Neural crest cell (in vitro differentiated cells): Measurements from ENCODE around the gene GPR142. TPM values are rescaled to one million over a fixed set of nuclear protein-coding genes. Genes with fewer than 3 reads are reported as not detected.
A peak's percentile ranks its signal among the peaks of the same experiment; 100 is the strongest.

Experiments
- DNase-seq: peaks from one replicate; pipeline ENCODE4 v3.0.0; 2021; ENCODE audit warnings: low read depth, mixed read lengths, low spot score
- H3K27ac Mint-ChIP-seq: one replicate; pipeline ENCODE4 v1.8.0; 2021; ENCODE audit warnings: mild to moderate bottlenecking, mixed read lengths; ENCODE audit not compliant: unreplicated experiment
- H3K27me3 Mint-ChIP-seq: 2 replicates; pipeline ENCODE4 v1.8.0; 2021; ENCODE audit warnings: low read depth, mild to moderate bottlenecking, mixed read lengths
- H3K36me3 Mint-ChIP-seq: 2 replicates; pipeline ENCODE4 v1.8.0; 2021; ENCODE audit warnings: low read depth, mild to moderate bottlenecking, mixed read lengths
- H3K4me1 Mint-ChIP-seq: 2 replicates; pipeline ENCODE4 v1.8.0; 2021; ENCODE audit warnings: mixed read lengths
- H3K4me3 Mint-ChIP-seq: one replicate; pipeline ENCODE4 v1.8.0; 2021; ENCODE audit warnings: mild to moderate bottlenecking, mixed read lengths
- H3K9me3 Mint-ChIP-seq: 2 replicates; pipeline ENCODE4 v1.8.0; 2021; ENCODE audit warnings: mixed read lengths
- CTCF ChIP-seq: fragments of 200-600 bp; sonication (generic); conservative IDR thresholded peaks from 2 replicates; pipeline ENCODE4 v1.5.0; 2021; ENCODE audit warnings: antibody characterized with exemption, mild to moderate bottlenecking
- total RNA-seq: library from RNA; stranded (reverse); gene quantifications from 2 replicates; pipeline ENCODE4 v1.2.1, GENCODE V29; 2021

GPR142 gene
- total RNA-seq, 1 donor from 2014 or later: 0.23 TPM

GRCh38 chr17:74339537-74340195 is 27.6 kb upstream of the GPR142 start:
- no peak overlapping the region for H3K4me3 Mint-ChIP-seq
- no peaks in the 10 kb centered on the region for H3K36me3 Mint-ChIP-seq
- H3K4me1 Mint-ChIP-seq: peaks cover 5% of the 10 kb centered on the region
- H3K9me3 Mint-ChIP-seq: no peaks in the 10 kb centered on the region
- no peaks in the 10 kb centered on the region for H3K27me3 Mint-ChIP-seq
- H3K27ac Mint-ChIP-seq: peak overlapping the region; percentile 19
- TF ChIP-seq CTCF: no peak
- no peak for DNase-seq

GRCh38 chr17:74340470-74341023 is 26.8 kb upstream of the GPR142 start:
- Mint-ChIP-seq H3K27ac (no peak overlapping the region), H3K4me1 (peaks cover 5% of the 10 kb centered on the region), H3K27me3 (no peaks in the 10 kb centered on the region), H3K9me3 (no peaks in the 10 kb centered on the region), H3K4me3 (no peak overlapping the region), H3K36me3 (no peaks in the 10 kb centered on the region)
- no peak for TF ChIP-seq CTCF
- DNase-seq: no peak

DNA sequence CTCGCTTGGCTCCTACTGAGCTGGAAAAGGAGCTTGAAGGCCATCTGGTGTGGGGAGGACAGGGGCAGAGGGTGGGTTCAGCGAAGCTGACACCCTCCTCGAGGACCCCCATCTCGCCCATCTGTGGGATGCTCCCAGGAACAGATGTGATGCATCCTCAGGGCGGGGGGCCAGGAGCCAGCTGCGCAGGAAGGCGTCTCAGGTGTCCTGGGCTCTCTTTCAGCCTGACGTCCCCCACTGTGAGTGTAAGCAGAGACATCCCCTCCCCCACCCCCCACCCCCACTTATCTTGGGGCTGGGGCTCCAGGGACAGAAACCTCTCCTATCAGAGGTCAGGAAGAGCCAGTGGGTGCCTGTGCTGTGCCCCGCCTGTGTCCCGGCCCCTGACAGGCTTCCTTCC is 25.1 kb upstream of the GPR142 start:
- Mint-ChIP-seq H3K27ac (no peak overlapping the region), H3K4me3 (no peak overlapping the region), H3K36me3 (no peaks in the 10 kb centered on the region), H3K4me1 (peaks cover 5% of the 10 kb centered on the region), H3K9me3 (no peaks in the 10 kb centered on the region), H3K27me3 (peaks cover 5% of the 10 kb centered on the region)
- no peak for DNase-seq
- TF ChIP-seq CTCF: no peak

DNA sequence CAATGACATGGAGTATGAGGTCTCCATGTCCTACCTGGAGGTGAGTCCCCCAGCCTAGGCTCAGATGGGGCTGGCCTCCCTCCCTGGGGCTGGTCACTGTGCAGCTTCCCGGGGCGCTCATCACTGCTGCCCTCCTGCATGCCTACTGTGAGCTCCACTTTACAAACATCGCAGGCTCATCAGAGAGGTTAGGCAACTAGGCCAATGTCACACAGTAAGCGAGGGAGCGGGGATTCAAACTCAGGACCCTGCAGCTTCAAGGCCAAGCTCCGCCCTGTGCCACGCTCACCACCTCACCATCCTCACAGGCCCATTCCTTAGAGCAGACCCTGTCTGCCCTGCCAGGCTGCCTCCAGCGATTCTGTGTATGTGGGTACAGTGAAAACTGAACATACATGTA is 24.2 kb upstream of the GPR142 start:
- TF ChIP-seq CTCF: no peak

DNA sequence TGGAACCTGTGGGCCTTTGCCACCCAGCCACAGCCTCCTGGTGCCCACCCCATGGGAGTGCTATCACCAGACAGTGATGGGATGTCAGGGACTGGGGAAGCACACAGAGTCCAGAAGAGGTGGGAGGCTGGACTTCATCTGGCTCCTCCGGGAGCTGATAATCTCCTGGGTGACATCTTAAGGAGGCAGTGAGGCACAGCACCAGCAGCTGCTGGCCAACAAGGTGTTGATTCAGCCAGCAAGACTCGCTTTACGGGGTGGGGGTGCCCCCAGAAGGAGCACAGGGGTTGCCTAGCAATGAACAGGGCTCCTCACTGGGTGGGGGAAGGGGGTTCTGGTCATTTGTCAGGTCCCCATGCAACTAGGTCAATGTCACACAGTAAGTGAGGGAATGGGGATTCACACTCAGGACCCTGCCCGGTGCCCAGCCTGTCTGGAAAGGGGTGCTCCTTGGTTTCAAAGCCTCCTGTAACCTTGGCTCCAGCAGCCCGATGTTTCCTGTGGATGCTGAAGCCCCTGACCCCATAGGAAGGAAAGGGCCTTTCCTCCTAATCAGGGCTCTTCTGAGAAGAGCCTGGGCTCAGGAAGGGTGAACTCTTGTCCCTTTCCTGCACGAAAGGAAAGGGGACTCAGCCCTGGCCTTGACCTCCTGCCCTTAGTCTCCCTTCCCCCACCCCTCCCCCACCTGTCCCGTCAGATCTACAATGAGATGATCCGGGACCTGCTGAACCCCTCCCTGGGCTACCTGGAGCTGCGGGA is 23.6 kb upstream of the GPR142 start:
- no peaks in the 10 kb centered on the region for H3K9me3 Mint-ChIP-seq
- peaks cover 5% of the 10 kb centered on the region for H3K4me1 Mint-ChIP-seq
- no peak overlapping the region for H3K4me3 Mint-ChIP-seq
- DNase-seq: no peak
- H3K27ac Mint-ChIP-seq: no peak overlapping the region
- peaks cover 19% of the 10 kb centered on the region for H3K27me3 Mint-ChIP-seq
- H3K36me3 Mint-ChIP-seq: no peaks in the 10 kb centered on the region
- no peak for TF ChIP-seq CTCF

More for the DNA sequence above, 24.2 kb upstream of the GPR142 start:
- Mint-ChIP-seq H3K4me3 (no peak overlapping the region), H3K27me3 (peaks cover 14% of the 10 kb centered on the region), H3K27ac (no peak overlapping the region), H3K9me3 (no peaks in the 10 kb centered on the region), H3K36me3 (no peaks in the 10 kb centered on the region), H3K4me1 (peaks cover 5% of the 10 kb centered on the region)
- no peak for DNase-seq
